Caki2 (cell line): ENCODE data around the gene PTPRD. TPM values are rescaled to one million over a fixed set of nuclear protein-coding genes. Genes with fewer than 3 reads are reported as not detected.
"Not testable (repeated sequence)": the region's sequence is repeated elsewhere in the genome, so short reads cannot be mapped to it uniquely, and the experiment has no call there.

Source experiments
- DNase-seq: peaks from one replicate; pipeline ENCODE4 v3.0.0-alpha.2; 2015; ENCODE audit warnings: low read depth
- in situ Hi-C: cut with HindIII; loops from 2 replicates; pipeline ENCODE4 v1.10.0; 2016; ENCODE audit warnings: low sequenced_read_pairs, low pct_unique_long_range_greater_than_20kb, mixed read lengths
- total RNA-seq: library from RNA; depleted of rRNA; stranded (reverse); fragments of >200 nt; shearing (Covaris generic); gene quantifications from 2 replicates; pipeline ENCODE4 v1.2.3, GENCODE V29; 2014; ENCODE audit warnings: low replicate concordance

Gene PTPRD
- total RNA-seq, 1 experiment from 2014 or later: 1.1 TPM

DNA sequence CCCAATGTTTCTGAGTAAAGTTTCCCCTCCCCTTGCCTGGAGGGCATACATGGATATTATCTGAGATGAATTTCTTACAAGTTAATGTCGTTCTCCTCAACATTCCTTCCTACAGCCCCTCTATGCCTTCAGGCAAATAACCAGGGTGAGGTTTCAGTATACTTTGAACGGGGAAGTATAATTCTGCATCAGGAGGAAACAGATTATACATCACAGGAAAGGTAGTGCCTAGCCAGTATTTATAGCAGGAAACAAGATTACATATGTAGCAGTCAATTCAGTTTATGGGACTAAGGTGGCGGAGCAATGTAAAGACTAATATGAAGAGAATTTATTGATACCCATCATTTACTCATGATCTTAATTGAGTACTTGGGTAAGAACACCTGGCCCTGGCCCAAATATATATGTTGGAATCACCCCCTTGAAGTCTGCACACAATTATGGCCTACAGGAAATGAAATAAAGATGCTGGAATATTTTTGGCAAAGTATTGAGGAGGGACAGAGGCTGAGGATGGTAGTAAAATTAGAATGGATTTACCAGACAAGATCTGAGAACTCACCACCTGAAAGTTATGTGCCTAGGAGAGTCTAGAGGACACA lies 661.1 kb downstream of the PTPRD start:
- in situ Hi-C loops: no loop called here
- DNase-seq: no peak

DNA sequence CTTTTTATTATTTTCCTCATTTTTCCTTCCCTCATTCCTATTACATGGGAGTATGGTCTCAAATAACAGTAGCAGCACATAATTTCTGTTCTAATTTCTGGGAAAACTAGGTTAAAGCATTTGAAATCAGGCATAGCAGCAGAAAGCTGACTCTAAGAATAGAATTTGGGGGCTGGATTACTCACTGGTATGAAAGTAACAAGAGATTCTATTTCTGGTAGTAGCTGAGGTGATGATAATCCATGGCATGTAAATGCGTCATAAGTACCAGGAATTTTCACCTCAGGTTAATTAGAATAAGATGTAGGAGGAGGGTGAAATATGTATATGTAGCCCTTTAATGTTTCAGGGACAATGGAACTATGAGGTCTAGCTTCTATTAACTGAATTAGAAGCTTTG lies 662.0 kb downstream of the PTPRD start:
- no peak for DNase-seq
- in situ Hi-C loops: no loop called here

DNA sequence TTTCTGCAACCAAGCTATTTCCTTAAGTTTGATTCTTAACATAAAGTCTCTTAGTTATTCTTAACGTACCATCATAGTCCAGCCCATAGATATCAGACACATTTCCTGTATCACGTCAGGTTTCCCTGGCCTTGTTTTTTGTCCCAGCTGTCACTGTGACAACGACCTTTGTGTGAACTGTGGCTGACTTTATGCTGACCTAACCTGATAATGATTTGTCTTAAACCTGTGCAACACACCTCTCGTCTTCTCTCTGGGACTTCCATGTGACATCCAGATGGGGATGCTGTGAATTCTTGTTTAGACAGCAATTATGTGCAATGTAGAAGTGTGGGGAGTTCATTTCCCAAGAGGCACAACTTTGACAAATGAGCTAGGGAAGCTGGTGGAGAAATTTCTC lies 662.8 kb downstream of the PTPRD start:
- DNase-seq: peak; percentile 42

DNA sequence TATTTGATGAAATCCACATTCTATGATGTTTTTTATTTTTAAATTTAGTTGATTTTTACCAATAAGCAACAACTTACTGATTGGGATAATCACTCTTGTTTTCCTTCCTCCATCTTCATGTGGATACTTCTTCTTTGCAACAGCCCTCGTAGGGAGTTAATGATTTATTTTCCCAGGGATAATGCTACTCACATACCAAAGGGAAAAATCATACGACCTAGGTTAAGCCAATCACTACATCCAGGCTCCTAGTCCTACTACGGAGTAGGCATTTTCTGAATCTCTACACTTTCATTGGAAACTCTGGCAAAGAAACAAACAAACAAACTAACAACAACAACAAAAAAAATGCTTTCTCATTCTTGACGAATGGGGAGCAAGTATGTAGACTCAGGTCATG lies 663.4 kb downstream of the PTPRD start:
- DNase-seq: peak; percentile 66

More for the DNA sequence above, 662.8 kb downstream of the PTPRD start:
- in situ Hi-C loops: no loop called here

DNA sequence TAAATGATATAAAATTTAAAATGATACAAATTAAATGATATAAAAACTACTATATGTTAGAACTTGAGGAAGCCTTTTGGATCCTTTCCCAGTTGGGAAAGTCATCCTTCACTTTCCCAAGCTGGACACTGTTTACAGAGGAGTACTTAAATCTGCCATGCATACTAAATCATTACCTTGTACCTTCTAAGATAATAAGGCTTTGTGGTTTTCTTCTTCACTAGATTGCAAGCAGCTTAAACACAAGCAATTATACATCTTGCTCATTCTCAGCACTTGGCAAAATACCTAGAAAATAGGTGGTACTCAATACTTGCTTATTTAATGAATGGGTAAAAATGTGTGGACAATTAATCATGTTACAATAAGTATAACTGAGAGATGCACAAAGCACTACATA lies 666.8 kb downstream of the PTPRD start:
- DNase-seq: peak; percentile 15
- in situ Hi-C loops: no loop called here

More for the DNA sequence above, 663.4 kb downstream of the PTPRD start:
- in situ Hi-C loops: no loop called here

DNA sequence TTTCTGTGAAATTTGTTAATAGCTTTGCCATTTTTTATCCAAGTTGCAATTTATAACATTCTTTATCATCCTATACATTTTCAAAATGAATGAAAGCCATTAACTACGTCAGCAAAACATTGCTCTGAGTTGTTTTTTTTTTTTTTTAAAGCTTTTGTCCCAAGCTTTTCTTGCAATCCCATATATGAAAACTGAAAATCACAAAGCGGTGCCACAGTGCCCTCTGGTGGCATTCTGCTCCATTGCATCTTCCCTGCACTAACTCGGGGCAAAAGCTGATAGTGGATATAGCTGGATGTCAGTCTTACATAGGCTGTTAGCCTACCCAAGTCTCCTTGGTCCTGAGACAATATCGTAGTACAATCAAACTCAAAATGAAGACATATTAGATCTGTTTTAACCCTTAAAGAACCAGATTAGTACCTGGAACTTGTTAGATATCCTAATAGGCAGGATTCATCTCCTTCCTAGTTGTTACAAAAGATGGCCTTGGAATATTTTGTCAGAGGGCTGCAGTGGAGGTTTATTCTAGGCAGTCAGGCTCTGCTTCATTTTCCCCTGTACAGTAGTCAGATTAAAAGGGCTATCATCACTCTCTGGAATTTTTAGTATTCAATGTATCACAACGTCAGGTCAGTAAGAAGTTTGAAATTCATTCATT lies 669.9 kb downstream of the PTPRD start:
- DNase-seq: peak; percentile 54
- in situ Hi-C loops: no loop called here

DNA sequence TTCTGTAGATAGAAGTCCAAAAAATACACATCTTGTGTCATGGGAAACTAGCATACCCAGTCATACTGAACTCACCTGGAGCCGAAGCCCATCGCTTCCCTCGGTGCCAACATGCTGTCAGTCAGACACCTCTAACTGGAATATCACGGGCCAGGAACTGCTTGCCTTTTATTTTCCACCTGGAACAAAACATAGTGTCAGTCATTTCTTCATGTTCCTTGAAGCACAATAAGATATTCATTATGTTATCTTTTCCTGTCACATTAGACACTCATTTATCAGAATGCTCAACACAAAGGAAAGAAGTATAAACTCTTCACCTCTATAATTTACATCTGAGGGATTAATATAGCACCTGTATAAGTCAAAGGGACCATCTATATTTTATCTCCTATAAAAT lies 674.4 kb downstream of the PTPRD start:
- in situ Hi-C loops: no loop called here
- no peak for DNase-seq

DNA sequence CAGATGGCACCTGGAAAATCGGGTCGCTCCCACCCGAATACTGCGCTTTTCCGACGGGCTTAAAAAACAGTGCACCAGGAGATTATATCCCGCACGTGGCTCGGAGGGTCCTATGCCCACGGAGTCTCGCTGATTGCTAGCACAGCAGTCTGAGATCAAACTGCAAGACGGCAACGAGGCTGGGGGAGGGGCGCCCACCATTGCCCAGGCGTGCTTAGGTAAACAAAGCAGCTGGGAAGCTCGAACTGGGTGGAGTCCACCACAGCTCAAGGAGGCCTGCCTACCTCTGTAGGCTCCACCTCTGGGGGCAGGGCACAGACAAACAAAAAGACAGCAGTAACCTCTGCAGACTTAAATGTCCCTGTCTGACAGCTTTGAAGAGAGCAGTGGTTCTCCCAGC lies 681.3 kb downstream of the PTPRD start:
- in situ Hi-C loops, DNase-seq: not testable (repeated sequence)

DNA sequence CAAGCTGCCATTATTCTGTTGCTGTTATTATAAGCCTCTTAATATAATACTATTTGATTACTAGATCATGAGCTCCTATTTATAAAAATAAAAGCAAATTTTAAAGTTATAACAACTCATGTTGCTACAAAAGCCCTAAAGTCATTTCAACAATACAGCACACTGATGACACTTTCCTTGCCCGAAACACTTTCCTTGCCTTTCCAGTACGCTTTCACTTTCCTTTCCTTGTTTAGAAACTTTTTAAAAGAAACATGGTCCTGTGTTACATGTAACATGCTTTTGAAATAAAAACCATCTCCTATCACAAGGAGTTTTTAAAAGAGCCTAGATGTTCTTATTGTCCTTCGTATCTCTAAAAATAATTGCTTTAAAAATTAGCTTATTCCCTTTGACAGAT lies 688.4 kb downstream of the PTPRD start:
- DNase-seq: no peak
- in situ Hi-C loops: no loop called here

DNA sequence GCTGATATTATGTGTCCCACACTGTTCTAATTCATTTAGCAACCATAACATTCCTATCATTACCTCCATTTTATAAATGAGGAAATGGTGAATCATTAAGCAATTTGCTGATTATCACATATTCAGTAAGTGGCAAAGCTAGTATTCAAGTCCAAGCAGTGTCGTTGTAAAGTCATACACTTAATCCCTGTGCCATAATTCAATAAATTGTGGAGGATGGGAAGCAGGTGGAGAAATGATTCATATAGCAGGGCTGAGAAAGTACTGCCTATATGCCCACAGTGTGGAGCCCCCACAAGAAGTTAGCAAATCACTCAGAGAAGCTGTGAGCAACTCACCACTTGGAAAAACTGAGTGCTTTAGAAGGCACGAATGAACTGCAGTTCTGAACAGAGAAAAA lies 691.0 kb downstream of the PTPRD start:
- in situ Hi-C loops: no loop called here
- DNase-seq: no peak

DNA sequence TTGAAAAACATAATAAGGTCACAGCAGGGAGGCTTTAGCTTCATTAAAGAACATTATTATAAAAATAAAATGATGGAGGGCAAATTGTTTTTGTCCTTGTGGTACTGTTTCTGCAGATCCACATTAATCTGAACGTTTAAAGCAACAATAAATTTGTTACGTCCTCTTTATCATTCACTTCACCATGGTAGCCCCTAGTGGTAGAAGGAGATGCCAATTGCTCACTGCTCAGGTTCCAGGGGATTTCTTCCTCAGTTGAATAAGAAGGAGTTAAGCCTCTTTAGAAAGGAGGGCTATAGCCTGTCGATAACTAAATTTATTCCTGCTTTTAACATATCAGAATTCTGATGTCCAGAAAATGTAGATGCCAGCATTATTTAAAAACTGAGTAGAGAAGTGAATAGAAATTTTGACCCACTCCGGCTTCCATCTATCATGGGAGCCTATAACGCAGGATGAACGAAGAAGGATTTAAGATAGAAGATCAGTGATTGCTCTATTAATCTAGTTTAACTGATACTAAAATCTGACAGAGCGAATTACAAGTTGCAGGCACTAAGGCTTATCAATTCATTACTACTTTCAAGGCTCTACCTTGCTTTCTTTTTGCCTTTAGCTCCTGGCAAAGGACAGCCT lies 692.3 kb downstream of the PTPRD start:
- DNase-seq: no peak
- in situ Hi-C loops: no loop called here

DNA sequence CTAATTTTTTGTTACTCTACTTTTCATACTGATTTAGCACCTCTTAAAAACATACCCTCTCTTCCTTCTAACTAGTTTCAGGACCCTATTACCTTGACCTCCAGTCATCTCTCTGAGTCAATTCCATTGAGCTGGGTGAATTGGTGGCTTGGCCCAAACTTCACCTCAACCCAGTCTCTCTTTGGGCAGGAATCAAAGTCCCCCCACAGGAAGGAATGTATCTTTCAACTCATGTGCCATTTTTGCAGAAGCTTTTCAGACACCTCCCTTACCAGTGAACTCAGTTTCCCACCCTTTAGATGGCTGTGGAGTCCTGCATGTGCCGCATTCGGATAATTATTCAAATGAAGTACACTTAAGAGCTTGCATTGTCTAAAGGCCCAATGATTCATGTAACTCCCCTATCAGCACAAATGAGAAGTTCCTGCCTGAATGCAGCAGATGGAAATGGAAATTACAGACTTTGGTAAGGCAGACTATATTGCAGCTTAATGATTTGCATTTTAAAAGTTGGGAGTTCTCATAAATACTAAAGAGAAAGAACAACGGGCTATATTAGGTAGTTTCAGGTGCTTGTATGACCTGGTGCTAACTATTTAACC lies 693.5 kb downstream of the PTPRD start:
- DNase-seq: no peak
- in situ Hi-C loops: no loop called here

DNA sequence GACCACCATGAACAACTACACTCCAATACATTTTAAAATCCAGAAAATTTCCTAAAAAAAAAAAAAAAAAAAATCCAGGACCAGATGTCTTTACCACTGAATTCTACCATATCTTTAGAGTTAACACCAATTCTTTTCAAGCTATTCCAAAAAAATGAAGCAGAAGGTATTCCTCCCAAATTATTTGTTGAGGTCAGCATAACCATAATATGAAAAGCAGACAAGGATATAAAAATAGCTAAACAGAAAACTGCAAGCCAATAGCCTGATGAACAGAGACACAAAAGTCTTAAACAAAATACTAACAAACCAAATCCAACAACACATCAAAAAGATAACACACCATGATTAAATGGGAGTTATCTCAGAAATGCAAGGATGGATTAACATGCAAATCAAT lies 695.4 kb downstream of the PTPRD start:
- DNase-seq: no peak
- in situ Hi-C loops: no loop called here

DNA sequence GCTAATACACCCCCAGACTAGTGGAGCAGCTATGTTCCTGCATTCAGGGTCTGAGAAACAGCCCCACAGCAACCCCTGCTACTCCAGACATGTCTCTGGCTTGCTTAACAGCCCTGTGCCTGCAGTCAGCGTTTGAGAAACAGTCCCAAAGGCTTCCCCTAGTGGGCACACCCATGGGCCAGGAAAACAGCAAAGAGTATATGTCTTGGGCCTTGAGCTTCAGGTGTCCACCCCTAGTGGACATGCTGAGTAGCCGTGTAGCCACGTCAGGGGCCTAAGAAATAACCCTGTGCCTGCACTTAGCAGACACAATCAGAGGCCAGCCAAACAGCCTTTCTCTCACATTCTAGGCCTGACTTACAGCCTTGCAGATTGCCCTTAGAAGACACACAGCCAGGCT lies 698.6 kb downstream of the PTPRD start:
- in situ Hi-C loops: no loop called here

DNA sequence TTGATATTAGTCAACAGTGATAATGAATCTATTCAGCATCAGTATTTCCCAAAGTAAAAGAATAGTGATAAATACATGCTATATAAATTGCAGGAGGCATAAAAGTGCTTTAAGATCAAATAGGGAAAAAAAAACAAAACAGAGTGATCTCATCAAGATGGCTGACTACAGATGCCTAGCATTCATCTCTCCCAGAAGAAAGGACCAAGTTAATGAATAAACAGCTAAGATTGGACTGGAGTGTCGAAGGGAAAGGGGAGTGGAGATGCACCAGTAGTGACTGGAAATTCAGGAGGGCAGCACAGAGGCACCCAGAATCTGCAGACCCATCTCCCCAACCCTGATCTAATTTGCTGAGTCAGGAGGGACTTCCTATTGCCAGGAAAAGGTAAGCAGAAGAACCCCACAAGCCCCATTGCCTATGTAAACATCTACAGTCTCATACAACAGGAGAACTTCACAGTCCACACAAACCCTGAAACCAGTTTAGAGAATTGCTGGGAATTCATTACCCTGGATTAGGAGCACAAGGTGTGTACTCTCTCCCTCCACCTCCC lies 699.4 kb downstream of the PTPRD start:
- peak; percentile 40 for DNase-seq
- in situ Hi-C loops: no loop called here

More for the DNA sequence above, 698.6 kb downstream of the PTPRD start:
- DNase-seq: no peak

DNA sequence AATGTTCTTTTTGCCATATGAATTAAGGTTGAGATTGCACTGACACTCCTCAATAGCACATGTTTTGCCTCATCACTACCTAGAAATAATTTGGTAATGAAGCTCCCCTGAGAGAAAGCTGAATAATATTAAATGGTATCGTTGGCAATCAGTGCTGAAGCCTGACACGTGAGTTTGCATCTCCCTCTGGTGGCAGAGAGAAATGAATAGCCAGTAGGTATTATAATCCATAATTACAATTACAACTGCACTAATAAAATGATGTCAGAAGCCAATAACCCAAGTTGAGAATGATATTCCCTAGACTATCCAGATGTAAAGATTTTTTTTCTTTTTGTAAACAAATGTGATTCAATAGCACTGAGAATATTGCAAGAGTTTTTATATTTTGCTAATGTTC lies 700.3 kb downstream of the PTPRD start:
- in situ Hi-C loops: no loop called here
- DNase-seq: no peak

DNA sequence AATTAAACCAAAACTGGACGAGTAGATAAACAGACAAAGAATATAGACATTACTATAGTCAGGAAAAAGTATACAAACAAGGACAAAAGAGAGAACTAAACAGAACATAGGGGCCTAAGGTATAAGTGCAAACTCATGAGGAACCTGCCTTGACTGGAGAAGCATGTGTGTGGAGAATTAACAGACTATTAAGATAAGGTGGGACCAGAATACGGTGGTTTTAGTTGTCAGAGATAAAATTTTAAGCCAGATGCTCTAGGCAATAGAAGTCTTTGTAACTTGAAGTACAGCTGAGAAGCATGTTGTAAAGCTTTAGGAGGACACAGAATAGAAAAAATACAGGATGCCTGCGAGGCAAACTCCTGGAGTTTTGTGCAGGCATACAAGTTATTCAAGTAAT lies 707.1 kb downstream of the PTPRD start:
- in situ Hi-C loops: no loop called here

DNA sequence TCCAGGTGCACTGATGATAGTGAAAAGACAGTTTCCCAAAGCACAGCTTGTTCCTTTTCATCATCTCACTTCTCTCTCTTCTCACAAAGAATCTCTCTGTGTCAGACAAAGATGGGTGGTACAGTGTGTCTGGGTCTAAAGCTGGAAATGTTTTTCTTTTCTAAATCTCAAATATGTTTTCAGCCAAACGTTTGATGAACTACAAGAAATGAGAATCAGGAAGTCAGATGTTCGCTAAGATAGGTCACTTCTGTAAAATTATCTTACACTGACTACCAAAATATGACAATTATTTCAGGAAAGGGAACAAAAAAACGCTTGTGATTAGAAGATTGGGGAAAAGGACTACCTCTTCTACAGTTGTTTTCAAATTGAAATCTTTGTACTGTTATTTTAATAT lies 708.8 kb downstream of the PTPRD start:
- in situ Hi-C loops: no loop called here
- no peak for DNase-seq

More for the DNA sequence above, 707.1 kb downstream of the PTPRD start:
- DNase-seq: no peak

DNA sequence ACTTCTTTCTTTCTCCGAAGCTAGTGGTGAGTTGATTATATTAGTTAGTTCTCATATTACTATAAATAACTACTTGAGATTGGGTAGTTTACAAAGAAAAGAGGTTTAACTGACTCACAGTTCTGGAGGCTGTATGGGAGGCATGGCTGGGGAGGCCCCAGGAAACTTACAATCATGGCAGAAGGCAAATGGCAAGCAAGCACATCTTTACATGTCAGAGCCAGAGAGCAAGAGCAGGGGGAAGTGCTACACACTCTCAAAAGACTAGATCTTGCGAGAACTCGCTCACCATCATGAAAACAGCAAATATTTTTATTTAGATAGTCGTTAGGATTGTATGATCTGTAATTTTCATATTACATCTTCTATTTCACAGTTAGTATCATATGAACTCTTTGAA lies 711.2 kb downstream of the PTPRD start:
- DNase-seq: no peak
- in situ Hi-C loops: no loop called here
